Measurements from ENCODE around the gene NREP. TPM values are rescaled to one million over a fixed set of nuclear protein-coding genes. Genes with fewer than 3 reads are reported as not detected.

NREP gene
- total and polyA plus RNA-seq, 2 experiments from 2014 or later = 681 to 981 TPM

GRCh38 chr5:111776913-111777781, 20.2 kb upstream of the NREP start:
- no peaks in the 10 kb centered on the region for H3K36me3 ChIP-seq
- TF ChIP-seq, protein P1, sequence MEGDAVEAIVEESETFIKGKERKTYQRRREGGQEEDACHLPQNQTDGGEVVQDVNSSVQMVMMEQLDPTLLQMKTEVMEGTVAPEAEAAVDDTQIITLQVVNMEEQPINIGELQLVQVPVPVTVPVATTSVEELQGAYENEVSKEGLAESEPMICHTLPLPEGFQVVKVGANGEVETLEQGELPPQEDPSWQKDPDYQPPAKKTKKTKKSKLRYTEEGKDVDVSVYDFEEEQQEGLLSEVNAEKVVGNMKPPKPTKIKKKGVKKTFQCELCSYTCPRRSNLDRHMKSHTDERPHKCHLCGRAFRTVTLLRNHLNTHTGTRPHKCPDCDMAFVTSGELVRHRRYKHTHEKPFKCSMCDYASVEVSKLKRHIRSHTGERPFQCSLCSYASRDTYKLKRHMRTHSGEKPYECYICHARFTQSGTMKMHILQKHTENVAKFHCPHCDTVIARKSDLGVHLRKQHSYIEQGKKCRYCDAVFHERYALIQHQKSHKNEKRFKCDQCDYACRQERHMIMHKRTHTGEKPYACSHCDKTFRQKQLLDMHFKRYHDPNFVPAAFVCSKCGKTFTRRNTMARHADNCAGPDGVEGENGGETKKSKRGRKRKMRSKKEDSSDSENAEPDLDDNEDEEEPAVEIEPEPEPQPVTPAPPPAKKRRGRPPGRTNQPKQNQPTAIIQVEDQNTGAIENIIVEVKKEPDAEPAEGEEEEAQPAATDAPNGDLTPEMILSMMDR (IDR thresholded peaks at IDR 0.05; ENCODE audit: low read depth, low read length) = no peak
- no peak for DNase-seq (ENCODE audit: low read depth in 1 of 2, low spot score in 1 of 2)
- no peak overlapping the region for H3K4me3 ChIP-seq
- H3K27ac ChIP-seq = no peak overlapping the region
- peaks cover 12% of the 10 kb centered on the region for H3K4me1 ChIP-seq (ENCODE audit: low read depth)
- no peaks in the 10 kb centered on the region for H3K27me3 ChIP-seq
- no peaks in the 10 kb centered on the region for H3K9me3 ChIP-seq (ENCODE audit: low read depth)

- no peak overlapping the region for H3K4me3 ChIP-seq
- DNase-seq (ENCODE audit: low read depth in 1 of 2, low spot score in 1 of 2) = peak in 1 of 2 donors; percentile 70
- H3K4me1 ChIP-seq (ENCODE audit: low read depth) = peaks cover 9% of the 10 kb centered on the region
- H3K9me3 ChIP-seq (ENCODE audit: low read depth) = no peaks in the 10 kb centered on the region
- TF ChIP-seq, protein P1 (IDR thresholded peaks at IDR 0.05; ENCODE audit: low read depth, low read length) = no peak
- no peaks in the 10 kb centered on the region for H3K27me3 ChIP-seq
- no peaks in the 10 kb centered on the region for H3K36me3 ChIP-seq
- H3K27ac ChIP-seq = peak overlapping the region; percentile 76
Observed at GRCh38 chr5:111775224-111775623, 18.2 kb upstream of the NREP start.

GRCh38 chr5:111774525-111774924, 17.5 kb upstream of the NREP start:
- no peaks in the 10 kb centered on the region for H3K27me3 ChIP-seq
- no peaks in the 10 kb centered on the region for H3K9me3 ChIP-seq (ENCODE audit: low read depth)
- peaks cover 9% of the 10 kb centered on the region for H3K4me1 ChIP-seq (ENCODE audit: low read depth)
- TF ChIP-seq, protein P1 (IDR thresholded peaks at IDR 0.05; ENCODE audit: low read depth, low read length) = no peak
- DNase-seq (ENCODE audit: low read depth in 1 of 2, low spot score in 1 of 2) = peak; percentile 67 to 88
- H3K27ac ChIP-seq = peak overlapping the region; percentile 76
- H3K4me3 ChIP-seq = no peak overlapping the region
- no peaks in the 10 kb centered on the region for H3K36me3 ChIP-seq

- H3K4me1 ChIP-seq (ENCODE audit: low read depth) = peaks cover 9% of the 10 kb centered on the region
- H3K4me3 ChIP-seq = no peak overlapping the region
- H3K9me3 ChIP-seq (ENCODE audit: low read depth) = no peaks in the 10 kb centered on the region
- DNase-seq (ENCODE audit: low read depth in 1 of 2, low spot score in 1 of 2) = no peak
- no peak overlapping the region for H3K27ac ChIP-seq
- H3K27me3 ChIP-seq = no peaks in the 10 kb centered on the region
- no peaks in the 10 kb centered on the region for H3K36me3 ChIP-seq
- TF ChIP-seq, protein P1 (IDR thresholded peaks at IDR 0.05; ENCODE audit: low read depth, low read length) = no peak
Observed at GRCh38 chr5:111772456-111773122, 15.6 kb upstream of the NREP start.

DNA sequence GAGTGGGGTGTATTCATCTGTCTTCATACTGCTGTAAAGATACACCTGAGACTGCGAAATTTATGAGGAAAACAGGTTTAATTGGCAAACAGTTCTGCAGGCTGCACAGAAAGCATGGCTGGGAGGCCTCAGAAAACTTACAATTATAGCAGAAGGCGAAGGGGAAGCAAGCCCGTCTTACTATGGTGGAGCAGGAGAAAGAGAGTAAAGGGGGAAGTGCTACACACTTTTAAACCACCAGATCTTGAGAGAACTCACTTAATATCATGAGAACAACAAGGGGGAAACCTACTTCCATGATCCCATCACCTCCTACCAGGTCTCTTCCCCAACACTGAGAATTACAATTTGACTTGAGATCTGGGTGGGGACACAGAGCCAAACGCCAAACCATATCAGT, 12.5 kb upstream of the NREP start:
- peaks cover under 1% of the 10 kb centered on the region for H3K4me1 ChIP-seq (ENCODE audit: low read depth)

More for the DNA sequence above, 12.5 kb upstream of the NREP start:
- Histone ChIP-seq H3K27ac (no peak overlapping the region), H3K4me3 (no peak overlapping the region), H3K9me3 (ENCODE audit: low read depth) (no peaks in the 10 kb centered on the region), H3K36me3 (no peaks in the 10 kb centered on the region), H3K27me3 (no peaks in the 10 kb centered on the region)
- TF ChIP-seq, protein P1 (IDR thresholded peaks at IDR 0.05; ENCODE audit: low read depth, low read length) = no peak
- DNase-seq (ENCODE audit: low read depth in 1 of 2, low spot score in 1 of 2) = no peak

Measured in cardiac muscle cell (in vitro differentiated cells and primary cell).